GM23338 (cell line): Measurements from ENCODE around the gene VWA3B. TPM values are rescaled to one million over a fixed set of nuclear protein-coding genes. Genes with fewer than 3 reads are reported as not detected.

Experiments
- ATAC-seq: fragments of 200-7000 bp; cut with Tn5 transposase; 3 replicates; pipeline ENCODE4 v1.9.1; 2020
- DNase-seq: peaks from one replicate; pipeline ENCODE4 v3.0.0-alpha.2; 2015; ENCODE audit warnings: low spot score
- H2AFZ ChIP-seq: fragments of 200-600 bp; sonication (generic); 2 replicates; pipeline ENCODE4 v1.8.0; 2016; ENCODE audit warnings: antibody characterized with exemption, mild to moderate bottlenecking, moderate library complexity
- H3F3A ChIP-seq: fragments of 200-600 bp; sonication (generic); replicated peaks from 2 replicates; pipeline ENCODE4 v1.8.0; 2017; ENCODE audit warnings: antibody characterized with exemption, mixed run types, low read depth
- H3K27ac ChIP-seq: fragments of 200-600 bp; sonication (generic); 2 replicates; pipeline ENCODE4 v1.6.1; 2016; ENCODE audit warnings: low read depth
- H3K27me3 ChIP-seq: fragments of 200-600 bp; sonication (generic); 2 replicates; pipeline ENCODE4 v1.8.0; 2016; ENCODE audit warnings: mild to moderate bottlenecking, mixed run types, moderate library complexity; ENCODE audit not compliant: insufficient read depth
- H3K36me3 ChIP-seq: fragments of 200-600 bp; sonication (generic); 2 replicates; pipeline ENCODE4 v1.8.0; 2016; ENCODE audit warnings: mild to moderate bottlenecking; ENCODE audit not compliant: insufficient read depth
- H3K4me1 ChIP-seq: fragments of 200-600 bp; sonication (generic); 2 replicates; pipeline ENCODE4 v1.8.0; 2016; ENCODE audit warnings: mild to moderate bottlenecking, moderate library complexity; ENCODE audit not compliant: insufficient read depth
- H3K4me2 ChIP-seq: fragments of 200-600 bp; sonication (generic); 2 replicates; pipeline ENCODE4 v1.7.1; 2017; ENCODE audit warnings: mixed run types
- H3K4me3 ChIP-seq: fragments of 200-600 bp; sonication (generic); 2 replicates; pipeline ENCODE4 v1.6.1; 2016; ENCODE audit warnings: mixed run types
- H3K79me2 ChIP-seq: fragments of 200-600 bp; sonication (generic); replicated peaks from 2 replicates; pipeline ENCODE4 v1.8.0; 2017; ENCODE audit warnings: mild to moderate bottlenecking; ENCODE audit not compliant: insufficient read depth
- H3K9me2 ChIP-seq: fragments of 200-600 bp; sonication (generic); 2 replicates; pipeline ENCODE4 v1.8.0; 2017; ENCODE audit not compliant: insufficient read depth
- H4K20me1 ChIP-seq: fragments of 200-600 bp; sonication (generic); replicated peaks from 2 replicates; pipeline ENCODE4 v1.8.0; 2017; ENCODE audit warnings: mild to moderate bottlenecking; ENCODE audit not compliant: insufficient read depth
- H3K27ac Mint-ChIP-seq: 2 replicates; pipeline ENCODE4 v1.8.0; 2020; ENCODE audit warnings: inconsistent platforms, mild to moderate bottlenecking, moderate library complexity, mixed read lengths
- H3K27me3 Mint-ChIP-seq: 3 replicates; pipeline ENCODE4 v1.8.0; 2022; ENCODE audit warnings: low read depth, mild to moderate bottlenecking, moderate library complexity, mixed read lengths, inconsistent platforms; ENCODE audit not compliant: insufficient read depth, poor library complexity
- H3K36me3 Mint-ChIP-seq: 3 replicates; pipeline ENCODE4 v1.8.0; 2021; ENCODE audit warnings: low read depth, mild to moderate bottlenecking, inconsistent platforms, moderate library complexity, mixed read lengths
- H3K4me1 Mint-ChIP-seq: 3 replicates; pipeline ENCODE4 v1.8.0; 2020; ENCODE audit warnings: mild to moderate bottlenecking, inconsistent platforms, mixed read lengths
- H3K4me3 Mint-ChIP-seq: 3 replicates; pipeline ENCODE4 v1.8.0; 2021; ENCODE audit warnings: moderate library complexity, mild to moderate bottlenecking, inconsistent platforms, mixed read lengths
- H3K9me3 Mint-ChIP-seq: 3 replicates; pipeline ENCODE4 v1.8.0; 2020; ENCODE audit warnings: moderate library complexity, mild to moderate bottlenecking, inconsistent platforms, mixed read lengths
- CREB1 ChIP-seq: fragments of 250-450 bp; sonication (Bioruptor Pico); IDR thresholded peaks from 2 replicates; pipeline ENCODE4 v1.5.0; 2020; ENCODE audit warnings: low read depth, mild to moderate bottlenecking, moderate library complexity
- EZH2 ChIP-seq: fragments of 200-600 bp; sonication (generic); IDR thresholded peaks from one replicate; pipeline ENCODE4 v1.8.0; 2017; ENCODE audit warnings: antibody characterized with exemption, mild to moderate bottlenecking, low read depth; ENCODE audit not compliant: unreplicated experiment
- JUNB ChIP-seq: IDR thresholded peaks from one replicate; pipeline ENCODE4 v1.6.1; 2016; ENCODE audit warnings: antibody characterized with exemption; ENCODE audit not compliant: unreplicated experiment
- NANOG ChIP-seq: IDR thresholded peaks from 2 replicates; pipeline ENCODE4 v1.6.1; 2016; ENCODE audit warnings: antibody characterized with exemption, borderline replicate concordance
- POLR2AphosphoS5 ChIP-seq: IDR thresholded peaks from 2 replicates; pipeline ENCODE4 v1.6.1; 2016; ENCODE audit warnings: antibody characterized with exemption, low read depth
- REST ChIP-seq: IDR thresholded peaks from one replicate; pipeline ENCODE4 v1.6.1; 2018; ENCODE audit warnings: antibody characterized with exemption; ENCODE audit not compliant: unreplicated experiment
- STAT1 ChIP-seq: IDR thresholded peaks from one replicate; pipeline ENCODE4 v1.6.1; 2016; ENCODE audit warnings: antibody characterized with exemption; ENCODE audit not compliant: unreplicated experiment
- ZNF114 ChIP-seq: fragments of 250-450 bp; sonication (Bioruptor Pico); IDR thresholded peaks from 2 replicates; pipeline ENCODE4 v1.5.0; 2020; ENCODE audit warnings: mild to moderate bottlenecking, moderate library complexity
- ZNF331 ChIP-seq: fragments of 250-450 bp; sonication (Bioruptor Pico); IDR thresholded peaks from 2 replicates; pipeline ENCODE4 v1.5.0; 2020; ENCODE audit warnings: low read depth, mild to moderate bottlenecking, moderate library complexity
- ZNF462 ChIP-seq: fragments of 250-450 bp; sonication (Bioruptor Pico); IDR thresholded peaks from 2 replicates; pipeline ENCODE4 v1.5.0; 2020; ENCODE audit warnings: mild to moderate bottlenecking, moderate library complexity
- polyA plus RNA-seq: library from polyadenylated mRNA; unstranded; fragments of >200 nt; fragmentation: Nextera tagmentation; extraction: Ambion mirVana; gene quantifications from 2 replicates; pipeline ENCODE4 v1.2.1, GENCODE V29; 2016
- total RNA-seq: library from RNA; depleted of rRNA; stranded (reverse); fragments of >200 nt; shearing (Covaris generic); gene quantifications from 2 replicates; pipeline ENCODE4 v1.2.3, GENCODE V29; 2014

Gene VWA3B
- total and polyA plus RNA-seq, 2 experiments from 2014 or later, result not detected

- Mint-ChIP-seq H3K36me3 (peaks cover 3% of the 10 kb centered on the region; the same call in 2 of the 3 replicates), H3K4me1 (peaks cover 6% of the 10 kb centered on the region; the same call in 2 of the 3 replicates), H3K27ac (no peak overlapping the region), H3K9me3 (no peaks in the 10 kb centered on the region), H3K27me3 (peaks cover 5% of the 10 kb centered on the region), H3K4me3 (no peak overlapping the region)
- Histone ChIP-seq H3K79me2 (no peaks in the 10 kb centered on the region), H3K27me3 (no peaks in the 10 kb centered on the region), H3K27ac (no peak overlapping the region), H2AFZ (no peak overlapping the region), H3K4me2 (no peak overlapping the region), H3F3A (no peaks in the 10 kb centered on the region), H3K9me2 (0 out of 2 replicates have a peak, but pooled peaks cover 9% of the 10 kb centered on the region), H3K36me3 (no peaks in the 10 kb centered on the region), H3K4me3 (no peak overlapping the region), H4K20me1 (no peaks in the 10 kb centered on the region; the same call in 1 of the 2 replicates), H3K4me1 (no peaks in the 10 kb centered on the region)
- ATAC-seq, result no peak
- DNase-seq, result no peak
- TF ChIP-seq POLR2AphosphoS5, result no peak
- TF ChIP-seq EZH2, result no peak
- no peak for TF ChIP-seq REST
- no peak for TF ChIP-seq ZNF331 (CRISPR knock-in tag)
- no peak for TF ChIP-seq NANOG
- no peak for TF ChIP-seq STAT1
- no peak for TF ChIP-seq ZNF462 (CRISPR knock-in tag)
- no peak for TF ChIP-seq ZNF114 (CRISPR knock-in tag)
- no peak for TF ChIP-seq CREB1 (CRISPR knock-in tag)
- TF ChIP-seq JUNB, result no peak
Observed at GRCh38 chr2:98308068-98308467, 221.1 kb downstream of the VWA3B start.
